NT2/D1 (cell line): ENCODE results near the gene MAMDC4.

Experiments used
- SUZ12 ChIP-seq: IDR thresholded peaks from 2 replicates; pipeline ENCODE4 v1.6.1; 2011; ENCODE audit not compliant: insufficient read length, insufficient read depth; ENCODE audit errors: extremely low read depth
- YY1 ChIP-seq: IDR thresholded peaks from 2 replicates; pipeline ENCODE4 v1.6.1; 2011; ENCODE audit not compliant: insufficient read length, insufficient read depth
- ZNF274 ChIP-seq: IDR thresholded peaks from 2 replicates; pipeline ENCODE4 v1.6.1; 2011; ENCODE audit warnings: mild to moderate bottlenecking, low read depth, low read length

- no peak for TF ChIP-seq YY1
- no peak for TF ChIP-seq ZNF274
- TF ChIP-seq SUZ12: no peak
Measured at GRCh38 chr9:136840877-136841645, 11.1 kb upstream of the MAMDC4 start.
